ENCODE results near the gene LIMA1. TPM values are rescaled to one million over a fixed set of nuclear protein-coding genes. Genes with fewer than 3 reads are reported as not detected.
"Not testable (repeated sequence)": the region's sequence is repeated elsewhere in the genome, so short reads cannot be mapped to it uniquely, and the experiment has no call there.

LIMA1 gene
- 100 to 1,000 TPM in 1 of 4 donors, 10 to 100 TPM in 3; 82.6 to 102 (median 83.0) TPM for polyA plus RNA-seq (ENCODE audit: insufficient read length in 4 of 4)

DNA sequence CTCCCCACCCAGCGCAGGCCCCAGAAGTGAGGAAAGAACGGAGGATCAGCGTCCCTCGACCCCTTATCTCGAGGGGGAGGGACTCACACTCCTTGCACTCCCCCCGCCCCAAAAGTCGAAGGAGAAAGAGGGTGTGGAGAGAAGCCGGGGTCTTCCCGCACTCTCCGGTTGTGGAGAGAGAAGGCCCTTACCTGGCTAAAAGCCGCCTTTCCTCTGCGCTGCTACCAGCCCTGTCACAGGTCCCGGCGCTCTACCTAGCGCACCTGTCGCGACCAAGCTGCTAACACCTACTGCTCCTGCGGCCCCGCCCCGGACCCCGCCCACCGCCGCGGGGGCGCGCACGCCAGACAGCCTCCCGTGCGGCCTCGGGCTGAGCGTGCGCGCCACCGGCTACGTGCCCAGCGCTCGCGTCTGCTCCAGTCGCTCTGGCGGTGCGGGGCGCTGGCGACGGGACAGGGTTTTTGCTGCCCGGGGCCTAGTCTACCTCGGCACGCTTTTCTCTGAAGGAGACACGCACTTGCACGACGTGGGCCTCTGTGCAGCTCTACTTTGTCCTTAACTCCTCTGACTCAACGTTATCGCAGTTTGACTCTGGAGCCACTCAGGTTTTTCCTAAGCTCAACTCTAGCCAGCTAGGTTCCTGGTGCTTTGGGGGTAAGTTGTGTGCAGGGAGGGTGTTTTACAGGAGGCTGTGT lies at the start of gene LIMA1:
Gene LIMA1 (minus strand): TSS at position 292 of the 695 bp plus-strand sequence. CDS start 34,769 bp downstream, outside the sequence.
- DNase-seq (ENCODE audit: low read depth in 4 of 4, low spot score in 2 of 4), result peak; percentile 63 to 87 (median 76)

DNA sequence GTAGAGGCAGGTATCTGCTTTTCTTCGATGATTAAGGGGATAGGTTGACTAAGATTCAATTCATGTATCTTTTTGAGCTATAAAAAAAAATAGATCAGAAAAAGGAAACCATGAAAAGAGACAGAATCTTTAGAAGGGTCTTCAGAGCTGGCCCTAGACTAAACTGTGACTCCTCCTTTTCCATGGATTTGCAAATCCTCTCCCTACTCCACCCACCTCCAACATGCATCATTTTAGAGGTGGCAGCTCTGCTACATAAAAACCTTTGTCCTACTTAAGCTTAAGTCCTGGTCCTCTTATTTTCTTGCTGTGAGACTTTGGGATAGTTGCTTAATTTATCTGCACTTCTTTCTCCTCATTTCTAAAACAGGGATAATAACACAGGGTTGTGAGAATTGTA lies 48.4 kb upstream of the LIMA1 start:
- DNase-seq (ENCODE audit: low read depth in 4 of 4, low spot score in 2 of 4), result no peak

DNA sequence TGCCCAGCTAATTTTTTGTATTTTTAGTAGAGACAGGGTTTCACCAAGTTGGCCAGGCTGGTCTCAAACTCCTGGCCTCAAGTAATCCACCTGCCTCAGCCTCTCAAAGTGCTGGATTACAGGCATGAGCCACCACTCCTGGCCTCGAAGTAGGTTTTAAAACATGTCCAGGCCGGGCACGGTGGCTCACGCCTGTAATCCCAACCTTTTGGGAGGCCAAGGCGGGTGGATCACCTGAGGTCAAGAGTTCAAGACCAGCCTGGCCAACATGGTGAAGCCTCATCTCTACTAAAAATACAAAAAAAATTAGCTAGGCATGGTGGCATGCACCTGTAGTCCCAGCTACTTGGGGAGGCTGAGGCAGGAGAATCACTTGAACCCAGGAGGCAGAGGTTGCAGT lies 45.3 kb upstream of the LIMA1 start:
- not testable (repeated sequence) for DNase-seq (ENCODE audit: low read depth in 4 of 4, low spot score in 2 of 4)

DNA sequence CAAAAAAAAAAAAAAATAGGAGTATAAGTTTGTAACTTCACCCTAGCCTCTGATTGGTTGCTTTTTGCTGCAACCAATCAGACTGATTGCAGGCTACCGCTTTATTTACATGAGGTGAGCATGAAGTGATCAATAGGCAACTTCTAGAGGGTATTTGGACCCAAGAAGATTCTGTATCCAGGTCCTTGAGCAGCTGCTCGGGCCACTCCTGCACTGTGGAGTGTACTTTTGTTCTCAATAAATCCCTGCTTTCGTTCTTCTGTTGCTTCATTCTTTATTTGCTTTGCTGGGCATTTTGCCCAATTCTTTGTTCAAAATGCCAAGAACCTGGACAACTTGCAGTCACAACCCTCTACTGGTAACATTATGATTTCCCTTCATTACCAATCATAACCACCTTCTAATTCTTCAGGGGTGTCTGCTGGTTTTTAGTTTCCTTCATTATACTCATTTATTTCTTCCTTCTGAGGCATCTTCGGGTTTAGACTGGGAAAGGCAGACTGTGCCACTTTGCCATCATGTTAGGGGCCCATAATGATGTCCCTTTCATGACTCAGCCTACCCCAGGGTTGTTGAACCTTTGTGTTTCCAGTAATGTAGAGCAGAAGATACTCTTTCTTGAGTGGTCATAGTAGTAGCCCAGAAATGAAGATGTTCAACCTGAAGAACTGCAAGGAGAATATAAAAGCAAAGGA lies 43.4 kb upstream of the LIMA1 start:
- no peak for DNase-seq (ENCODE audit: low read depth in 4 of 4, low spot score in 2 of 4)

DNA sequence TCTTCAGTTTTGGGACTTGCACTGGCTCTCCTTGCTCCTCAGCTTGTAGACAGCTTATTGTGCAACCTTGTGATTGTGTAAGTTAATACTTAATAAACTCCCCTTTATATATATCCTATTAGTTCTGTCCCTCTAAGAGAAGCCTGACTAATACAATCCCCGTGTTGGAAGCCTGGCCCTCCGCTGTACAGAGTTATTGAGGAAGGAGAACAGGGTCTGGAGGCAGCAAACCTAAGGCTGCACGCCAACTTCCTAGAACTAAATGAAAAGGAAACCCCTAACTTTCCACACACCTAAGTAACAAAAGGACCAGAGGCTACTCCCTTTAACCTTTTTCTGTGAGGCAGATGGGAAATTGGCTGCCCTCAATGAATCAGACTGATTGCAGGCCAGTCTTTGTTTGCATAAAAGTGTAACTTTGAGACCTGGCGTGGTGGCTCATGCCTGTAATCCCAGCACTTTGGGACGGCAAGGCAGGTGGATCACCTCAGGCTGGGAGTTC lies 42.6 kb upstream of the LIMA1 start:
- DNase-seq (ENCODE audit: low read depth in 4 of 4, low spot score in 2 of 4), result no peak

DNA sequence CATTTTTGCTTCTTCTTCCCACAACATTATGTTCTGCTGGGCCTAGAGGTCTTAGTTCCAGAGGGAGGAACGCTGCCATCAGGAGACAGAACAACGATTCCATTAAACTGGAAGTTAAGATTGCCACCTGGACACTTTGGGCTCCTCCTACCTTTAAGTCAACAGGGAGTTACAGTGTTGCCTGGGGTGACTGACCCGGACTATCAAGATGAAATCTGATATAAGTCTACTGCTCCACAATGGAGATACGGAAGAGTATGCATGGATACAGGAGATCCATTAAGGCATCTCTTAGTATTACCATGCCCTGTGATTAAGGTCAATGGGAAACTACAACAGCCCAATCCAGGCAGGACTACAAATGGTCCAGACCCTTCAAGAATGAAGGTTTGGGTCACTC lies 41.5 kb upstream of the LIMA1 start:
- DNase-seq (ENCODE audit: low read depth in 4 of 4, low spot score in 2 of 4), result not testable (repeated sequence)

DNA sequence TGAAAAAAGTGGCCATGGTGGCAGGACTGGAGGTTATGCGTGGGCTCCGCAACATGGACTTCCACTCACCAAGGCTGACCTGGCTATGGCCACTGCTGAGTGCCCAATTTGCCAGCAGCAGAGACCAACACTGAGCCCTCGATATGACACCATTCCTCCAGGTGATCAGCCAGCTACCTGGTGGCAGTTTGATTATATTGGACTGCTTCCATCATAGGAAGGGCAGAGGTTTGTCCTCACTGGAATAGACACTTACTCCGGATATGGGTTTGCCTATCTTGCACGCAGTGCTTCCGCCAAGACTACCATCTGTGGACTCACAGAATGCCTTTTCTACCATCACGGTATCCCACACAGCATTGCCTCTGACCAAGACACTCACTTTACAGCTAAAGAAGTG lies 40.8 kb upstream of the LIMA1 start:
- not testable (repeated sequence) for DNase-seq (ENCODE audit: low read depth in 4 of 4, low spot score in 2 of 4)

DNA sequence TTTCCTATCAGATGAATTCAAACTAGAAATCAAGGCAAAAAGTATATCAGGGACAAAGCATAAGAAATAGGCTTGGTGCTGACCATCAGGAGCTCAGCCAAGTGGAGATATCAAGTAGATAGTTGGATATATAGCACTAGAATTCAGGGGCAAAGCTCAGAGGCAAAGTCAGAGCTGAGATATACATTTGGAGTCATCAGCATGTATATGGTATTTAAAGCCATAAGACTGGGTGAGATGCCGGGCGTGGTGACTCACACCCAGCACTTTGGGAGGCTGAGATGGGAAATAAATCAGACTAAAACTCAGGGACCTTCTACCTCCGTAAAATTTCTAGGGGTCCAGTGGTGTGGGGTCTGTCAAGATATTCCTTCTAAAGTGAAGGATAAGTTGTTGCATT lies 38.9 kb upstream of the LIMA1 start:
- no peak for DNase-seq (ENCODE audit: low read depth in 4 of 4, low spot score in 2 of 4)

DNA sequence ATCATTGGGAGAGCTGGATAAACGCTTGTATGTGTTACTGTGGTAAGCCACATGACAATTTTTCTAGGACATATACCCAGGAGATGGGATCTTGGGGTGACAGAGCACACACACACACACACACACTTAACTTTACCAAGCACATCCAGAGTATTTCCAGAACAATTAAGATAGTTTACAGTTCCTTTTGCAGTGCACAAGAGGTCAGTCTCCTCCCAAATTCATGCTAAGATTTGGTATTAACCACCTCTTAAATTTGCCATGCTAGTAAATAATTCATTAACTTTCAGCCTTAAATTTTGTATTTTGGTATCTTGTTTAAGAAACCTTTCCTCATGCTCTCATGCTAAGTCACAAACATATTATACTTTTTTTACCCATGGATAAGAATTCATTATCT lies 33.9 kb upstream of the LIMA1 start:
- no peak for DNase-seq (ENCODE audit: low read depth in 4 of 4, low spot score in 2 of 4)

DNA sequence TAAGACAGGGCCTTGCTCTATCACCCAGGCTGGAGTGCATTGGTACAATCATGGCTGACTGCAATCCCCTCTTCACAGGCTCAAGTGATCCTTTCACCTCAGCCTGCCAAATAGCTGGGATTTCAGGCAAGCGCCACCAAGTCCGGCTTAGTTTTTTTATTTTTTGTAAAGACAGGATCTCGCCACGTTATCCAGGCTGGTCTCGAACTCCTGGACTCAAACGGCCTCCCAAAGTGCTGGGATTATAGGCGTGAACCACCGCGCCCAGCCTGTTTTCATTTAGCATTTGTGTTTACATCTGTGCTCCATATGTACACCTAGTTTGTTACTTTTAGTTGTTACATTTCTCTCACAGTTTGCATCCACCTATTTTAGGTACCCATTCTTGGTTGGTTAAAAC lies 32.5 kb upstream of the LIMA1 start:
- no peak for DNase-seq (ENCODE audit: low read depth in 4 of 4, low spot score in 2 of 4)

DNA sequence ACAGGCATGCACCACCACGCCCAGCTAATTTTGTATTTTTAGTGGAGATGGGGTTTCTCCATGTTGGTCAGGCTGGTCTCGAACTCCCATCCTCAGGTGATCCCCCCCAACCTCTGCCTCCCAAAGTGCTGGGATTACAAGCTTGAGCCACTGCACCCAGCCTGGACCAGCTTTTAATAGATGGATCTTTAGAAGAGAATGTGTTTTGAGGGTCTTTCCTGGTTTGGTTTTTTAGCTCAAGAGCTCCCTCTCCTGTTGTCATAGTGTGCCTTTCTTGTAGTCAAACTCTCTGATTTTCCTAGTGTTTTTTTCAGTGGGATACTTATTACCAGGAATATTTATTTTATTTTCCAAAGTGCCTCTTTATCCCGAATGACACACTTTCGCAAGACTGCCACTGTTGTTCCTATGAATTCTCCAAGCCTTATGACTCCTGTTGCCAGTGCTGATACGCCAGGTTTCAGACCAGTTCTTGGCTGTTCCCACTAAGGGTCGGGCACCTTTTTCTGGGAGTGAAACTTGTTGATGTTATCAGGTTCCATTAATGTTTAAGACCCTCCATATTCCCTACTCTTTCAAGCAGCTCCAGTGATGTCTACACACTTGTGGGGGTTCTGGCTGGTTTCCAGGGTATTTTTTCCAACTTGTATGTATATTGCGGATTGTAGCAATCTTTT lies 31.5 kb upstream of the LIMA1 start:
- peak in 2 of 4 donors; percentile 35 to 53 for DNase-seq (ENCODE audit: low read depth in 4 of 4, low spot score in 2 of 4)

DNA sequence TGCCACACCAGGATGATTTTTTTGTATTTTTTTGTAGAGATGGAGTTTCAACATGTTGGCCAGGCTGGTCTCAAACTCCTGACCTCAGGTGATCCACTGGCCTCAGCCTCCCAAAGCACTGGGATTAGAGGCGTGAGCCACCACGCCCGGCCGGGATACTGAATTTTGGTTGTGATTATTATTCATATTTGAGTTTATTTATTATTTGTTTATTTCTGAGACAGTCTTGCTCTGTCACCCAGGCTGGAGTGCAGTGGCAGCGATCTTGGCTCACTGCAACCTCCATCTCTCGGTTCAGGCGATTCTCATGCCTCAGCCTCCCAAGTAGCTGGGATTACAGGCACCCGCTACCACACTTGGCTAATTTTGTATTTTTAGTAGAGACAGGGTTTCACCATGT lies 30.7 kb upstream of the LIMA1 start:
- not testable (repeated sequence) for DNase-seq (ENCODE audit: low read depth in 4 of 4, low spot score in 2 of 4)

DNA sequence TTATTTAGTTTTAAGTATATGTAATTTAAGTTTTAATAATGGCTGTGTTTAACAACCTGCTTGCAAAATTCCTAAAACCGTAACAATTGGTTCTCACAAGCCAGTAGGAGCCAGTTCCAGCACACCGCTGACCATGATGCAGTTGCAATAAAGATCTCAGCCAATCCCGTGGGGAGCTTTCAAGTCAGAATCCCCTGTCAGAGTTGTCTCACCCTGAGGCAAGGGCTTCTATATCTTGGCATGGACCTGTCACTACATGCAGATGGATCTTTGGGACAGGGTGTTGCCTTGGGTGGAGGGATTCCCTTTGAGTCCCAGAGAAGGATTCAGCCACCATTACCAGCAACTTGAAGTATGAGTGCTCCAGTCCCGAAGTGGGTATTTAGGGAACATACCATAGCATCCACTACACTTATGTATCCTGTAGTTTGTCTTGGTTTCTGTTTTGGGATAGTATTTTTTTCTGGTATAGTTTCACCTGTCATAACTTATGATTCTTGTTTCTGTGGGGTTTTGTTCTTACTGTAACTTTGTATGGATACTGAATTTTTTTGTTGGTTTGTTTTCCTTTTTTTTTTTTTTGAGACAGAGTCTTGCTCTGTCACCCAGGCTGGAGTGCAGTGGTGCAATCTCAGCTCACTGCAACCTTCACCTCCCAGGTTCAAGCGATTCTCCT lies 30.1 kb upstream of the LIMA1 start:
- DNase-seq (ENCODE audit: low read depth in 4 of 4, low spot score in 2 of 4), result no peak

DNA sequence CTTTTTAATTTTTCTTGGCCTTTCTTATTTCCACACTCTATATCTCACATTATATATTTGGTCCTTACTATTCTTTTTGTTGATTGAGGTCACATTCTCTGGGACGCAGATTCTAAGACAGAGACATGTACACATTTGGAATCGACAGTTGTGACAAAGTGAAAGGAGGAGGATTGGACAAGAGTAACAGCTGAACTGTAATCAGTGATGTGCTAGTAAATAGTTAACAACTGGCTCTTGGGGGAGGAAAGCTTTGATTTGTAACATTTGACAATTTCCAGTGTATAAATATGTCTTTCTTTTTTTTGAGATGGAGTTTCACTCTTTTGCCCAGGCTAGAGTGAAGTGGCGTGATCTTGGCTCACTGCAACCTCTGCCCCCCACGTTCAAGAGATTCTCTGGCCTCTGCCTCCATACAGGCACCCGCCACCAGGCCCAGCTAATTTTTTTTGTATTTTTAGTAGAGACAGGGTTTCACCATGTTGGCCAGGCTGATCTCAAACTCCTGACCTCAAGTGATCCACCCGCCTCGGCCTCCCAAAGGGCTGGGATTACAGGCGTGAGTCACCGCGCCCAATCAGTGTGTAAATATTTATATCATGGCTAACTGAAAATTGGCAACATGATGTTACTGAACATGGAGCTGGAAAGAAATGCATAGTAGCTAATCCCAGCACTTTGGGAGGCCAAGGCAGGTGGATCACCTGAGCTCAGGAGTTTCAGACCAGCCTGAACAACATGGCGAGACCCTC lies 28.7 kb upstream of the LIMA1 start:
- not testable (repeated sequence) for DNase-seq (ENCODE audit: low read depth in 4 of 4, low spot score in 2 of 4)

DNA sequence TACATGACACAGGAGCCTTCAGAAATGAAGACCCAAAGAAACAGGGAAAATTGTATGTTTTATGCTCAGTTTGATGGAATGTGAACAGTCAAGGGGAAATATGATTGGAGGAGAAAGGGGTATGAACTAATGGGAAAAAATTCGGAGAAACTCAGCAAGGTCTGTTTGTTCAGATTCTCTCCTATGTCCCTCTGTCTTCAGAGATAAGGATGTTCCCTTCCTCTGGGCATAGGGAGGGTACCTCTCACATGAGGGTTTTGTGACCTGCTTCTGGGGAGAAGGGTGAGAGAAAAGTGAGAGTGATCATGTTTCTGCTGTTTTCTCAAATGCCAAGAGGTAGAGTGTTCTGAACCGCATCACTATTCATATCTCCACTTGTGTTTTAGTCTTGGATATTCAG lies 26.6 kb upstream of the LIMA1 start:
- no peak for DNase-seq (ENCODE audit: low read depth in 4 of 4, low spot score in 2 of 4)

DNA sequence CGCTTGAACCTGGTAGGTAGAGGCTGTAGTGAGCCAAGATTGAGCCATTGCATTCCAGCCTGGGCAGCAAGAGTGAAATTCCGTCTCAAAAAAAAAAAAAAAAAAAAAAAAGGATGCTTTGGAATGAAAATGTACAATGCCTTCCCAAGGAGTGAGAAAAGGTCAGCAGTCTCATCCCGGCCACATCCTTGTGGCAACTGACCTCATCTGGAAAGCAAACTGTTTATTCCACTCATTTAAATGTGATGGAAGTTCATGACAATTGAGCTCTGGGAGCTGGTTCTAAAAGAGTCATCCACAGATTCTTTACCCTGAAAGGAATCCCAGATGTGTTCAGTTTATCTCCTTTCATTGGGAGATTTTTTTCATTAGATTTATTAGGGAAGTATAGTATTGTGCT lies 19.4 kb upstream of the LIMA1 start:
- no peak for DNase-seq (ENCODE audit: low read depth in 4 of 4, low spot score in 2 of 4)

DNA sequence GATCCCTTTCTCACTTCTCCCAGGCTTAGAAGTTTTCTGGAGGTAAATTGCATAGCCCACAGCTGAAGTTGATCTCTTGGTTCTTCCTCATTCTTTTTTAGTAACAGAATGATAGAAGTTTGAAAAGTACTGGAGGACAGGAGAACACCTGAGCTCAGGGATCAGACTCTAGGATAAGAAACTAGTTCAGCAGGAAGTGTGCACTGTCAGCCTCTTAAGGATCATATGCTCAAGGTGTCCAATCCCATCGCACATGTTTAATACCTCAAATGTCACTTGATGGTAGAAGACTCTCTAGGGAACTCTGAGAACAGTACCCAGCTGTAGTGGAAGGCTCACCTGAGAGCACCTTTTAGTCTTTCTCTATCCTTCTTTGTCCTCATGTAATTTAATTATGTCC lies 14.7 kb upstream of the LIMA1 start:
- no peak for DNase-seq (ENCODE audit: low read depth in 4 of 4, low spot score in 2 of 4)

DNA sequence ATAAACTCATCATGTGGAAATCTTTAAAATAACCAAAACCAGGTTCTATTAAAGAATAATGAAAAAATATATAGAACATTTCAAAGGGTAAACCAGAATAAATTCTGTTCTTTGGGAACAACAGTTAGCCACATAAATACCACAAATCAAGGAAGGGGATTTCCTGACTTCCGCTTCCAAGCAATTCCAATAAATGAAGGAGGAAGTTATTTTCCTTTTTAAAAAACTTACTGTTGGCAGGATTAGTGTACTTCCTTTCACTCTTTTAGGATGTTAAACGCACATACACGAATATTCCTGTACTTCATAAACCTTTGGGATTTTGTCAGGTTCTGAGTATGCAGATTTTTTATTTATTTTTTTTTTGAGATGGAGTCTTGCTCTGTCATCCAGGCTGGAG lies 13.7 kb upstream of the LIMA1 start:
- DNase-seq (ENCODE audit: low read depth in 4 of 4, low spot score in 2 of 4), result no peak

DNA sequence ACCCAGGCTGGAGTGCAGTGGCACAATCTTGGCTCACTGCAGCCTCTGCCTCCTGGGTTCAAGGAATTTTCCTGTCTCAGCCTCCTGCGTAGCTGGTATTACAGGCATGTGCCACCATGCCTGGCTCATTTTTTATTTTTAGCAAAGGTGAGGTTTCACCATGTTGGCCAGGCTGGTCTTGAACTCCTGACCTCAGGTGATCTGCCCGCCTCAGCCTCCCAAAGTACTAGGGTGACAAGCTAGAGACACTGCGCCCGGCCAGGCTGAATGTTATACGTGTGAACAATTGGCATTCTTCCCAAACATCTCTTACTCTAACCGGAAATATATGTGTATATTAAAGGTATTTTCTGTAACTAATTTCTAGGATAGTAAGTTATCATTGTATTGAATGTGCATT lies 13.2 kb upstream of the LIMA1 start:
- no peak for DNase-seq (ENCODE audit: low read depth in 4 of 4, low spot score in 2 of 4)

DNA sequence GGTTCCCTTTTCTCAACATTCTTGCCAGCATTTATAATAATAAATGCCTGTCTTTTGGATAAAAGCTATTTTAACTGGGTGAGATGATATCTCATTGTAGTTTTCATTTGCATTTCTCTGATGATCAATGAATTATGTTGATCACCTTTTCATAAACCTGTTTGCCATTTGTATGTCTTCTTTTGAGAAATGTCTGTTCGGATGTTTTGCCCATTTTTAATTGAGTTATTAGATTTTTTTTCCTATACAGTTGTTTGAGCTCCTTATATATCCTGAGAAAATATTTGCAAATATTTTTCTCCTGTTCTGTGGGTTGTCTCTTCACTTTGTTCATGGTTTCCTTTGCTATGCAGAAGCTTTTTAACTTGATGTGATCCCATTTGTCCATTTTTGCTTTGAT lies 8.1 kb upstream of the LIMA1 start:
- no peak for DNase-seq (ENCODE audit: low read depth in 4 of 4, low spot score in 2 of 4)

Data from left renal cortex interstitium (tissue), 4 donors.